ENCODE results near the gene LIFR. TPM values are rescaled to one million over a fixed set of nuclear protein-coding genes. Genes with fewer than 3 reads are reported as not detected.

Gene LIFR
- total RNA-seq, 1 experiment from 2014 or later = 7.8 TPM

- H3K79me1 ChIP-seq (ENCODE audit: insufficient read depth, low read depth, low read length, poor library complexity, severe bottlenecking) = peaks cover 7% of the 10 kb centered on the region
Measured at GRCh38 chr5:38551030-38552017, 5.1 kb downstream of the LIFR start.

More at GRCh38 chr5:38551030-38552017, 5.1 kb downstream of the LIFR start:
- Histone ChIP-seq H3K56ac (ENCODE audit: insufficient read length, low read depth, low read length) (no peak overlapping the region), H3K27me3 (ENCODE audit: insufficient read depth, low read length) (no peaks in the 10 kb centered on the region), H3K9ac (ENCODE audit: extremely low read depth, insufficient read length, low read length) (no peak overlapping the region), H3K9me3 (ENCODE audit: control insufficient read depth, low read depth, low read length) (no peaks in the 10 kb centered on the region), H4K91ac (ENCODE audit: insufficient read length, low read depth, low read length) (no peak overlapping the region), H3K79me2 (ENCODE audit: insufficient read depth, low read length) (no peaks in the 10 kb centered on the region; the same call in 1 of the 2 replicates), H3K4me1 (ENCODE audit: insufficient read depth, low read length) (peaks cover 3% of the 10 kb centered on the region), H2BK120ac (ENCODE audit: low read depth, low read length, poor library complexity, severe bottlenecking) (no peak overlapping the region), H2AK5ac (ENCODE audit: insufficient read length, low read length) (no peak overlapping the region), H3K18ac (ENCODE audit: insufficient read length, low read depth, low read length) (no peak overlapping the region), H3K4ac (ENCODE audit: low read depth, low read length) (no peak overlapping the region), H2BK12ac (ENCODE audit: insufficient read length, low read depth, low read length) (no peak overlapping the region), H3K23me2 (ENCODE audit: insufficient read length, low read depth, low read length, poor library complexity, severe bottlenecking) (no peaks in the 10 kb centered on the region), H3K27ac (ENCODE audit: insufficient read length, low read depth, low read length) (no peak overlapping the region), H2BK20ac (ENCODE audit: low read depth, low read length, poor library complexity, severe bottlenecking) (no peak overlapping the region), H3K4me2 (ENCODE audit: insufficient read depth, insufficient read length, low read length) (no peak overlapping the region), H4K8ac (replicated peaks; ENCODE audit: insufficient read length, low read depth, low read length) (no peak overlapping the region), H2BK5ac (ENCODE audit: insufficient read length, low read length) (no peak overlapping the region), H3K14ac (ENCODE audit: insufficient read depth, low read length) (no peak overlapping the region), H4K20me1 (ENCODE audit: control insufficient read depth, insufficient read depth, insufficient read length) (no peaks in the 10 kb centered on the region), H2AFZ (ENCODE audit: low read length) (no peak overlapping the region), H3K23ac (ENCODE audit: insufficient read length, low read depth, low read length) (no peak overlapping the region), H2BK15ac (ENCODE audit: low read depth, low read length) (no peak overlapping the region), H3T11ph (ENCODE audit: low read length) (no peak overlapping the region), H4K5ac (ENCODE audit: insufficient read length, low read depth, low read length) (no peak overlapping the region)
- peaks cover 2% of the 10 kb centered on the region; the same call in 1 of the 2 replicates for H3K27me3 Mint-ChIP-seq (ENCODE audit: low read depth)
- H3K9me3 Mint-ChIP-seq = no peaks in the 10 kb centered on the region
- H3K4me1 Mint-ChIP-seq = peaks cover 12 to 18% of the 10 kb centered on the region in 2 experiments
- H3K36me3 Mint-ChIP-seq (ENCODE audit: insufficient read depth in 1 of 3, low read depth in 3 of 3) = peaks cover 0 to 2% (median 0%) of the 10 kb centered on the region in 3 experiments; a peak in 2 of 7 replicates
- no peak overlapping the region; a peak in 1 of 7 replicates for H3K27ac Mint-ChIP-seq
- no peak for DNase-seq
- no CpG with 5 or more reads among the region's 10 CpGs for WGBS (ENCODE audit: extremely low coverage, insufficient read length, low lambda C conversion rate)
- H3K4me3 Mint-ChIP-seq = no peak overlapping the region
- TF ChIP-seq CTCF (conservative IDR thresholded peaks at IDR 0.05) = peak; percentile 77

Data from H9 (cell line).